Liver (tissue), 9 donors: ENCODE data around the gene ZNF470. TPM values are rescaled to one million over a fixed set of nuclear protein-coding genes. Genes with fewer than 3 reads are reported as not detected.

Experiments
- DNase-seq: peaks from one replicate; pipeline ENCODE4 v3.0.0-alpha.2; 2017; ENCODE audit warnings: low spot score
- H3K27ac ChIP-seq, 2 donors: one replicate each; pipeline ENCODE4 v1.7.0; 2013; ENCODE audit warnings: inconsistent platforms in 2 of 2, low read length in 2 of 2, control low read depth in 1 of 2, low read depth in 1 of 2, mild to moderate bottlenecking in 1 of 2
- H3K27me3 ChIP-seq, 4 donors: one replicate each; pipeline versions ENCODE4 v1.6.1 to v1.7.0; 2013; ENCODE audit warnings: low read length in 3 of 4, inconsistent platforms in 1 of 4, mild to moderate bottlenecking in 1 of 4, moderate library complexity in 1 of 4; ENCODE audit not compliant: control insufficient read depth in 4 of 4, insufficient read depth in 4 of 4
- H3K36me3 ChIP-seq, 4 donors: one replicate each; pipeline versions ENCODE4 v1.6.1 to v1.7.0; 2013; ENCODE audit warnings: low read length in 3 of 4, mild to moderate bottlenecking in 3 of 4, low read depth in 1 of 4, moderate library complexity in 1 of 4; ENCODE audit not compliant: control insufficient read depth in 4 of 4, insufficient read depth in 3 of 4
- H3K4me1 ChIP-seq, 4 donors: one replicate each; pipeline versions ENCODE4 v1.6.1 to v1.7.0; 2013; ENCODE audit warnings: low read length in 3 of 4, mild to moderate bottlenecking in 3 of 4, moderate library complexity in 1 of 4; ENCODE audit not compliant: control insufficient read depth in 4 of 4, insufficient read depth in 4 of 4
- H3K4me3 ChIP-seq, 3 donors: one replicate each; pipeline versions ENCODE4 v1.6.1 to v1.7.0; 2013; ENCODE audit warnings: low read length in 3 of 3, control low read depth in 1 of 3, low read depth in 1 of 3, mild to moderate bottlenecking in 1 of 3
- H3K9ac ChIP-seq, 2 donors: one replicate each; pipeline ENCODE4 v1.7.0; 2013; ENCODE audit warnings: low read length in 2 of 2, mild to moderate bottlenecking in 2 of 2, moderate library complexity in 2 of 2, control low read depth in 1 of 2, low read depth in 1 of 2
- H3K9me3 ChIP-seq, 4 donors: one replicate each; pipeline versions ENCODE4 v1.6.1 to v1.7.0; 2013; ENCODE audit warnings: low read length in 3 of 4; ENCODE audit not compliant: control insufficient read depth in 4 of 4
- ATF3 ChIP-seq: IDR thresholded peaks from 2 replicates; pipeline ENCODE4 v1.6.1; 2016; ENCODE audit warnings: antibody characterized with exemption
- CTCF ChIP-seq: fragments of 150-350 bp; IDR thresholded peaks from 2 replicates; pipeline ENCODE4 v1.5.1; 2017; ENCODE audit warnings: improper control_type of control experiment, low read depth, low read length; ENCODE audit not compliant: missing input control
- EGR1 ChIP-seq, 2 donors: IDR thresholded peaks; 2 replicates each; pipeline ENCODE4 v1.6.1; 2016 to 2018; ENCODE audit warnings: antibody characterized with exemption in 2 of 2, low read depth in 2 of 2
- FOXA1 ChIP-seq: IDR thresholded peaks from 2 replicates; pipeline ENCODE4 v1.6.1; 2016; ENCODE audit warnings: antibody characterized with exemption
- FOXA2 ChIP-seq: IDR thresholded peaks from 2 replicates; pipeline ENCODE4 v1.6.1; 2016; ENCODE audit warnings: antibody characterized with exemption
- GABPA ChIP-seq, 2 donors: IDR thresholded peaks in 1 of 2; conservative IDR thresholded peaks in 1 of 2; 2 replicates each; pipeline ENCODE4 v1.6.1; 2016; ENCODE audit warnings: antibody characterized with exemption in 2 of 2, mild to moderate bottlenecking in 1 of 2, moderate library complexity in 1 of 2
- HNF4A ChIP-seq, 2 donors: conservative IDR thresholded peaks; 2 replicates each; pipeline ENCODE4 v1.6.1; 2016; ENCODE audit warnings: antibody characterized with exemption in 2 of 2, mild to moderate bottlenecking in 2 of 2
- HNF4G ChIP-seq: IDR thresholded peaks from 2 replicates; pipeline ENCODE4 v1.6.1; 2016; ENCODE audit warnings: antibody characterized with exemption
- JUND ChIP-seq, 2 donors: IDR thresholded peaks; 2 replicates each; pipeline ENCODE4 v1.6.1; 2016; ENCODE audit warnings: antibody characterized with exemption in 2 of 2
- MAX ChIP-seq: IDR thresholded peaks from 2 replicates; pipeline ENCODE4 v1.6.1; 2016; ENCODE audit warnings: antibody characterized with exemption
- NR2F2 ChIP-seq: IDR thresholded peaks from 2 replicates; pipeline ENCODE4 v1.6.1; 2016; ENCODE audit warnings: antibody characterized with exemption
- RAD21 ChIP-seq, 2 donors: IDR thresholded peaks; 2 replicates each; pipeline ENCODE4 v1.6.1; 2016; ENCODE audit warnings: antibody characterized with exemption in 2 of 2, mild to moderate bottlenecking in 2 of 2
- REST ChIP-seq: IDR thresholded peaks from 2 replicates; pipeline ENCODE4 v1.6.1; 2016; ENCODE audit warnings: antibody characterized with exemption, mild to moderate bottlenecking
- RXRA ChIP-seq, 2 donors: IDR thresholded peaks; 2 replicates each; pipeline ENCODE4 v1.6.1; 2017 to 2018; ENCODE audit warnings: antibody characterized with exemption in 2 of 2, mild to moderate bottlenecking in 1 of 2
- SP1 ChIP-seq: IDR thresholded peaks from 2 replicates; pipeline ENCODE4 v1.6.1; 2018; ENCODE audit warnings: antibody characterized with exemption, mild to moderate bottlenecking
- TAF1 ChIP-seq: conservative IDR thresholded peaks from 2 replicates; pipeline ENCODE4 v1.6.1; 2016; ENCODE audit warnings: antibody characterized with exemption, mild to moderate bottlenecking
- YY1 ChIP-seq: IDR thresholded peaks from 2 replicates; pipeline ENCODE4 v1.6.1; 2016; ENCODE audit warnings: antibody characterized with exemption, mild to moderate bottlenecking
- ZBTB33 ChIP-seq: IDR thresholded peaks from 2 replicates; pipeline ENCODE4 v1.6.1; 2016; ENCODE audit warnings: antibody characterized with exemption
- WGBS: extraction: QIAGEN DNeasy Blood & Tissue Kit; methylation state at CpG from one replicate; pipeline ENCODE4 v1.1.7; 2013; 5-methylcytosine and 5-hydroxymethylcytosine counted together
- polyA plus RNA-seq, 2 donors: library from polyadenylated mRNA; stranded (reverse) in 1 of 2; unstranded in 1 of 2; fragments of 200-250 nt in 1 of 2; fragments of >200 nt in 1 of 2; fragmentation: Nextera tagmentation in 1 of 2; extraction: Ambion mirVana in 1 of 2; gene quantifications; one replicate each; pipeline versions ENCODE4 v1.2.1 to v1.2.3, GENCODE V29; 2013 to 2015
- total RNA-seq, 2 donors: library from RNA; depleted of rRNA; stranded (reverse); fragments of >200 nt; gene quantifications; one replicate each; pipeline ENCODE4 v1.2.3, GENCODE V29; 2014
- donor health status: healthy.
- donor health status: healthy.
- donor health status: healthy.
- donor health status: healthy.
- donor health status: healthy.

Gene ZNF470
- total and polyA plus RNA-seq, 4 donors, result 0.95 to 2.8 (median 1.5) TPM

- Histone ChIP-seq H3K9me3 (peaks cover 38 to 77% (median 64%) of the 10 kb centered on the region in 4 donors), H3K27ac (no peak overlapping the region), H3K4me3 (peak overlapping the region in 2 of 3 donors; percentile 19 to 51), H3K4me1 (no peaks in the 10 kb centered on the region), H3K9ac (no peak overlapping the region), H3K36me3 (peaks cover 0 to 6% (median 3%) of the 10 kb centered on the region in 4 donors), H3K27me3 (no peaks in the 10 kb centered on the region)
- no peak for DNase-seq
- 96% methylated on average over 2 of the region's 2 CpGs for WGBS
- TF ChIP-seq EGR1 (IDR thresholded peaks at IDR 0.05; ENCODE audit: low read depth in 2 of 2) (no peak), GABPA (IDR thresholded peaks at IDR 0.05 in 1 of 2, conservative IDR thresholded peaks at IDR 0.05 in 1 of 2) (no peak), HNF4G (no peak), SP1 (no peak), HNF4A (conservative IDR thresholded peaks at IDR 0.05) (no peak), RAD21 (IDR thresholded peaks at IDR 0.05) (no peak)
Observed at GRCh38 chr19:56543776-56544175, 23.5 kb upstream of the ZNF470 start.

DNA sequence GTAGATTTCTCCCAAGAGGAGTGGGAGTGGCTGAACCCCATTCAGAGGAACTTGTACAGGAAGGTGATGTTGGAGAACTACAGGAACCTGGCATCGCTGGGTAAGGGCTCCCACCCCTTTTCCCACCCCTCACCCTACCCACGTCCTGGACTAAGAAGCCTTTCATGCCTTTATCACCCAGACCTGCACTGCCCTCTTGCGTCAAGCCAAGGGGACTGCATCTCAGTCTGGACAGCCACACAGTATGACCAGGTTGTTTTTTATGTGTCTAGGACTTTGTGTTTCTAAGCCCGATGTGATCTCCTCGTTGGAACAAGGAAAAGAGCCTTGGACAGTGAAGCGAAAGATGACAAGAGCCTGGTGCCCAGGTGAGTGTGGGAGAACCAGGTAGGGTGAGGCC lies 19.7 kb upstream of the ZNF470 start:
- no peak for DNase-seq
- H3K4me3 ChIP-seq, result peak overlapping the region in 2 of 3 donors; percentile 37 to 45
- no peak overlapping the region for H3K27ac ChIP-seq
- no peaks in the 10 kb centered on the region for H3K27me3 ChIP-seq
- H3K4me1 ChIP-seq, result no peaks in the 10 kb centered on the region
- WGBS, result 68% methylated on average over 6 of the region's 6 CpGs
- H3K9me3 ChIP-seq, result peaks cover 32 to 80% (median 60%) of the 10 kb centered on the region in 4 donors
- H3K9ac ChIP-seq, result no peak overlapping the region
- peaks cover 6 to 23% (median 19%) of the 10 kb centered on the region in 4 donors for H3K36me3 ChIP-seq
- TF ChIP-seq NR2F2 (no peak), SP1 (no peak), MAX (no peak), REST (no peak), ATF3 (no peak), EGR1 (IDR thresholded peaks at IDR 0.05; ENCODE audit: low read depth in 2 of 2) (no peak), HNF4A (conservative IDR thresholded peaks at IDR 0.05) (no peak), YY1 (no peak), TAF1 (no peak), HNF4G (no peak), ZBTB33 (no peak), RAD21 (IDR thresholded peaks at IDR 0.05) (no peak), RXRA (IDR thresholded peaks at IDR 0.05) (no peak), GABPA (IDR thresholded peaks at IDR 0.05 in 1 of 2, conservative IDR thresholded peaks at IDR 0.05 in 1 of 2) (no peak), JUND (IDR thresholded peaks at IDR 0.05) (no peak), CTCF (no peak), FOXA1 (no peak), FOXA2 (no peak)
